Ovary (tissue), 3 donors: Measurements from ENCODE around the gene TCEANC2.

Source experiments
- POLR2A ChIP-seq: fragments of 450-650 bp; IDR thresholded peaks from one replicate; pipeline ENCODE4 v1.6.1; 2017; ENCODE audit warnings: antibody characterized with exemption, mild to moderate bottlenecking, moderate library complexity
- TF ChIP-seq, protein P1 (sequence below), 3 donors: fragments of 450-650 bp in 2 of 3; fragments of 200-600 bp in 1 of 3; IDR thresholded peaks; one replicate each; pipeline versions ENCODE4 v1.5.1 to v1.8.0; 2016 to 2022; ENCODE audit warnings: antibody characterized with exemption in 3 of 3, mild to moderate bottlenecking in 1 of 3
- donor health status: DM: no; HTN: no; CAD: no.

DNA sequence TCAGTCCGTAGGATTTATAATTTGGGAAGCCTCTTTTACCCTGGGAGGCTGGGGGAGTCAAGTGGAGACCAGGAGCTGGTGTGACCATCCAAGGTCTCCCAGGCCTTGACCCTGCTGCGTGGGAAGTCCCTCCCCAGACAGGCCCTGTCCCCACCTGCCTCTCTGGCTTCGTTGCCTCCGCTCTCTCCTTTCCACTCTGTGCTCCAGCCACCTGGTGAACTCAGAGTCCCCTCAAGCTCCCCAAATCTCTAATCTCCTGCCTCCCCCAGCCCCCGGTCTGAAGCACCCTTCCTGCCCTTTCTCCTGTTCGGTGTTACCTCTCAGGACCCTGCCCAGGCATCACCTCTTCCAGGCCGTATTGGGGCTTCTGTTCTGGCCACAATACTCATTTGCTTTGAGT is 71.5 kb downstream of the TCEANC2 start:
- TF ChIP-seq, protein P1, sequence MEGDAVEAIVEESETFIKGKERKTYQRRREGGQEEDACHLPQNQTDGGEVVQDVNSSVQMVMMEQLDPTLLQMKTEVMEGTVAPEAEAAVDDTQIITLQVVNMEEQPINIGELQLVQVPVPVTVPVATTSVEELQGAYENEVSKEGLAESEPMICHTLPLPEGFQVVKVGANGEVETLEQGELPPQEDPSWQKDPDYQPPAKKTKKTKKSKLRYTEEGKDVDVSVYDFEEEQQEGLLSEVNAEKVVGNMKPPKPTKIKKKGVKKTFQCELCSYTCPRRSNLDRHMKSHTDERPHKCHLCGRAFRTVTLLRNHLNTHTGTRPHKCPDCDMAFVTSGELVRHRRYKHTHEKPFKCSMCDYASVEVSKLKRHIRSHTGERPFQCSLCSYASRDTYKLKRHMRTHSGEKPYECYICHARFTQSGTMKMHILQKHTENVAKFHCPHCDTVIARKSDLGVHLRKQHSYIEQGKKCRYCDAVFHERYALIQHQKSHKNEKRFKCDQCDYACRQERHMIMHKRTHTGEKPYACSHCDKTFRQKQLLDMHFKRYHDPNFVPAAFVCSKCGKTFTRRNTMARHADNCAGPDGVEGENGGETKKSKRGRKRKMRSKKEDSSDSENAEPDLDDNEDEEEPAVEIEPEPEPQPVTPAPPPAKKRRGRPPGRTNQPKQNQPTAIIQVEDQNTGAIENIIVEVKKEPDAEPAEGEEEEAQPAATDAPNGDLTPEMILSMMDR (IDR thresholded peaks at IDR 0.05), result no peak
- no peak for TF ChIP-seq POLR2A
